SH-SY5Y (cell line): ENCODE data around the gene ANAPC16.

Experiments
- GATA2 ChIP-seq: IDR thresholded peaks from 2 replicates; pipeline ENCODE4 v1.6.1; 2011; ENCODE audit warnings: mild to moderate bottlenecking, low read depth, low read length
- GATA3 ChIP-seq: IDR thresholded peaks from 2 replicates; pipeline ENCODE4 v1.6.1; 2011; ENCODE audit warnings: low read depth, mild to moderate bottlenecking, low read length, moderate library complexity

ANAPC16 gene

DNA sequence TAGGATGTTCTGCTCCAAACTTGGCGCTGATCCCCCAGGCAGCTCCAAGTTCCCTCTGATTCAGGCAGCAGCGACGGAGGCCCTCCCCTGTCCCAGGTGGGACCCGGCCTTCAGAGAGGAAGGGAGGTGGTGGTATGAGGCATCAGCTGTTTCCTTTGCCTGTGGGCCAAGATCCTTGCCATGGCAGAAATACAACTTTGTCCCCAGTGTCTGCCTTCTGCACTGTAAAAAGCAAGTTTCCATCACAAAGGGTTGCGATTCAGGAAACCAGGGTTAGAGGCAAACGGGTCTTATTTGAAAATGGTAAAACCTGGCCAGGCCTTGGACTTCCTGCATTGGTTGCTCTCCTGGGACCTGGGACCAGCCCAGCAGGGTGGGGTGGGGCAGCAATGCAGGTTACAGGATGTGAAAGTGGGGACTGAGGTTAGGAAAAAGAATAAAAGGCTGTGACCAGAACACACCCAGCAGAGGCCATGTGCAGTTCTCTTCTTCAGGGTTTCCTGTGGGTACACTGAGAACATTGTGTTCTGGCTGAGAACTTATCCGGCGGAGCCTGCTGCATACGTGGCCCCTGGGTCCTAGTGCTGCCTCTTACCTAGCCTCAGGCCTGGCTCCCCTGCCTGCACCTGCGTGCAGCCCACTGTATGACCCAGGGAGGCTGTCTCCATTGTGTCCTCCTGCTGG lies 32.8 kb downstream of the ANAPC16 start:
- TF ChIP-seq GATA2 (no peak), GATA3 (no peak)

- TF ChIP-seq GATA2 (no peak), GATA3 (no peak)
These were observed 34.9 kb downstream of the ANAPC16 start for GRCh38 chr10:72250666-72251065.

DNA sequence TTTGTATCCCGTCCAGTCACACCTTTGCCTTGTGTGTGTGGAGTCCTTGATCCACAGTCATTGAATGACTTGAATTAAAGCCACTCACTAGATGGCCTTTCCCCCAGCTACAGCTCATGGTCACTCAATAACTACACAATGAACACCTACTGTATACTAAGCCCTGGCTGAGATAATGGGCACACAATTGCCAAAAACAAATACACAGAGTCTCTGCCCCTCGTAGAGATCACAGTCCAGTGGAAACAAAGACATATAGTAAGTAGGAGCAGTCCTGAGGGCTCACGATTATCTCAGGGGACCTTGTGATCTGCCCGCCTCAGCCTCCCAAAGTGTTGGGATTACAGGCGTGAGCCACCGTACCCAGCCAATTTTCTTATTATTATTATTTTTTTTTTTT lies 35.8 kb downstream of the ANAPC16 start:
- TF ChIP-seq GATA2 (no peak), GATA3 (no peak)

DNA sequence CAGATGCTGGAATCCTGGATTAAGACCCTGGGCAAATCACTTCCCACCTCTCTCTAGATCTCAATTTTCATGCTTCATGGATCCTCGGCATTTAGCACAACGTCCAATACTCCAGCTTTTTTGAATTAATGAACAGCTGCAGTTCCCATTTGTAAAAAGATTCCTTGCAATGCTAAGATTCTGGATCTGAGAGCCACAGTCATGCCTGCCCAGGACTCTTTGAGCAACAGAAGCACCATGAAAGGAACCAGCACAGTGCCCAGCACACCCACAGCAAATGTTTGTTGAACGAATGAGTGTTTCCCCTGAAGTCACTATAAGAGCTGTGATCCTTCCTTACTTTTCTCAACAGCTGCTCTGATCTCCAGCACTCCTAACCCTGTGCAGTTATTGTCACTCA lies 37.2 kb downstream of the ANAPC16 start:
- TF ChIP-seq GATA3 (no peak), GATA2 (no peak)

- TF ChIP-seq GATA2 (no peak), GATA3 (no peak)
These were observed 37.8 kb downstream of the ANAPC16 start for GRCh38 chr10:72253578-72253977.

DNA sequence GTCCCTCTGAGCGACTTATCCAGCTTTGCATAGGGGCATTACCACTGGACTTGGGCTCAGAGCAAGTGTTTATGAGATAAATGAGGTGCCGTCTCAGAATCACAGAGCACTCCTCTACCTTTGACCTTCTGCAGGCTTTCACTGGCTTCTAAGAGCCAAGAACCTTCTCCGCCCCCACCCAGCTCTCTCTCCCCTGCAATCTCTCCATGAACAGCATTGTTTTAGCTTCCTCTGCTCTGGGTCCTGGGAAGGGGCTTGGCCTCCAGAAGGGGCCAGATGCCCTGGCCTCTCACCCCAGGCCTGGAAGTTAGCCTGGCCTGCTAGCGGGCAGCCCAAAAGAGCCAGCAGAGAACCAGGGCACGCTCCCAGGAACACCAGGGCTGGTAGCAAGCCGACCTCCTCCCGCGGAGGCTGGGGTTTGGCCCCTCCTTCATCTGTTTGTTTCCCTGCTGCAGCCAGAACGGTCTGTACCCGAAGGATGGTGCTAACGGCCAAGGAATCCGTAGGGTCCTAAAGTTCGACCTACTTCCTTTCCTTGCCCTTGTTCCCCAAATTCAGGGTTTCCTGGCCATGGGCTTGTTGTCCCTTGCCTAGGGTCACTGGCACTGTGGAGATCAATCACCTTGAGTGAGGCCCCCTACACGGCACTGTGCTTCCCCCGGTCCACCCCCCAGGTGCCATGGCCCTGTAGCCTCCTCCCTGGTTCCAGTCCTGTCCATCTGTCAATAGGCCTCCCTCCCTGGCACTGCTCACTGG lies 39.2 kb downstream of the ANAPC16 start:
- TF ChIP-seq GATA3 (no peak), GATA2 (no peak)

GRCh38 chr10:72255977-72256729 lies 40.3 kb downstream of the ANAPC16 start:
- no peak for TF ChIP-seq GATA2
- TF ChIP-seq GATA3 = no peak

DNA sequence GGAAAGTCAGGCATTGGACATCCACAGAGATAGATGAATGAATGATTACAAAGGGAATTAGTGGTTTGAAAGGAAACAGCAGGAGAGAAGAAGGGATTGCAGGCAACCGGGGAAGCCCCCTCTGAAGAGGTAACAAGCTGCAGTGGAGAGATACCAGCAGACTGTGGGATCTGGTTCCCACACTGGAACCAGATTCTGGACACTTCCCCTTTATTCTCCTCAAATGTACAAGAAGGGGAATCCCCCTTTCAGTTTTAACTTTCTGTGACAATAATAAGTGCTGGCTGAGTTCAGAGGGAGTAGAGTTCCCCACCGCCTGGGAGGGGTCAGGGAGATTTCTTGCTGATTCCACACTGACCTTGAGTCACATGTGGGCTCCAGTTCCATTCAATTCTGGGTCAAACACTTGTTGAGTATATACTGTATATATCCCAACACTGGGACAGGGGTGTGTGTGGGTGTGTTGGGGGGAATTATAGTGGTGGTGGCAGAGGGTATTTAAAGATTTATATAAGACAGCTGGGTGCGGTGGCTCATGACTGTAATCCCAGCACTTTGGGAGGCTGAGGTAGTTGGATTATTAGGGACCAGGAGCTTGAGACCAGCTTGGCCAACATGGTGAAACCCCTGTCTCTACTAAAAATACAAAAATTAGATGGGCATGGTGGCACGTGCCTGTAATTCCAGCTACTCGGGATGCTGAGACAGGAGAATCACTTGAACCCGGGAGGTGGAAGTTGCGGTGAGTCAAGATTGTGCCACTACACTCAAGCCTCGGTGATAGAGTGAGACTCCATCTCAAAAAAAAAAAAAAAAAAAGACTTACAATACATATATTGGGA lies 41.5 kb downstream of the ANAPC16 start:
- TF ChIP-seq GATA2 = no peak
- TF ChIP-seq GATA3 = no peak

DNA sequence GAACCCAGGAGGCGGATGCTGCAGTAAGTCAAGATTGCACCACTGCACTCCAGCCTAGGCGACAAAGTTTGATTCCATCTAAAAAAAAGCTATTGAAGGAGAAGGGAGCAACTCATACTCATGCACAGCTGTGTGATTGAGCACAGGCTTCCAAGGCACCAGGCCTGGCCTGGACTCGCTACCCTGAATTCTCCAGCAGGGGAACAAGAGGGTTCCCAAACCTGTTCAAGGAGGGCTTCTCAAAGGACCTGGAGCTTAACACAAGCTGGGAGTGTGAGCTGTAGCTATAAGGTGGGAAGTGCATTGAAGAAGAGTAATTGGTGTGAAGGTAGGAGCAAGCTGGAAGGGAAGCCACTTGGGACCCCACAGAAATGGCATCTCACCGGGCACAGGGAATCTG lies 42.8 kb downstream of the ANAPC16 start:
- no peak for TF ChIP-seq GATA2

DNA sequence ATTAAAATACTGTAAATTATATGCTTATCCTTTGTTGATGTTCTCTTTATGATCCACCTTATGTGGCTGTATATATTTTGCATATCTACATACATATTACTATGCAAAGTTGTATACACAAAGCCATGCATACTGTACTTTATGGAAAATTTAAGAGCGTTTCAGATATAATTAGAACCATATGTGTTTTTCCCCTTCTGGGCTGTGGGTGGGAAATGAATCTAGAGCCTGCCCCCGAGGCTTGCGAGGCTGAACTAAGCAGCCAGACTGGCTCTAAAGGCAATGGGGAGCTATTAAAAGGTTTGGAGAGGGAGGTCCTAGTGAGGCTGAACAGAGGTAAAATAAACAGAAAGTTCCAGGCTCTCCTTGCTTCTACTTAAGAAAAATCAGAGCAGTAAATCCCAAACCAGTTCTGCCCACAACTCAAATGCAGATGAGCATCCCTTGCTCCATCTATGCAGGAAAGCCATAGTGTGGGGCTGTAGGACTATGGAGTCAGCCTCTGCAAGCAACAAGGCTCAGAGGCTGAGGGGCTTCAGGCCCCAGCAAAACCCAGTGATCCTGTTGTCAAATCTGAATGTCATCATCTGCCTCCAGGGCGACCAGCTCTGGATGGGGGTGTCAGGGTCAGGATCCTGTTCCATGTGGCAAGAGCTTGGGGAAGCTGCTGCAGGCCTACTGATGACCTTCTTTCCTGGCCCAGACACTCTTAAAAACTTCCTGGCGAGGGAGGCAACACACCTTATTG lies 43.9 kb downstream of the ANAPC16 start:
- TF ChIP-seq GATA2 (peak; percentile 41; the same call in 1 of the 2 replicates), GATA3 (no peak)

- TF ChIP-seq GATA2 (no peak), GATA3 (no peak)
These were observed 44.6 kb downstream of the ANAPC16 start for GRCh38 chr10:72260239-72260975.

- TF ChIP-seq GATA3 = no peak
- no peak for TF ChIP-seq GATA2
These were observed 45.4 kb downstream of the ANAPC16 start for GRCh38 chr10:72260976-72261783.
